ENCODE results near the gene COL6A5. TPM values are rescaled to one million over a fixed set of nuclear protein-coding genes. Genes with fewer than 3 reads are reported as not detected.

COL6A5 gene
- polyA plus RNA-seq, 1 of the 3 experiments (the other 2 are of a cell fraction): not detected

DNA sequence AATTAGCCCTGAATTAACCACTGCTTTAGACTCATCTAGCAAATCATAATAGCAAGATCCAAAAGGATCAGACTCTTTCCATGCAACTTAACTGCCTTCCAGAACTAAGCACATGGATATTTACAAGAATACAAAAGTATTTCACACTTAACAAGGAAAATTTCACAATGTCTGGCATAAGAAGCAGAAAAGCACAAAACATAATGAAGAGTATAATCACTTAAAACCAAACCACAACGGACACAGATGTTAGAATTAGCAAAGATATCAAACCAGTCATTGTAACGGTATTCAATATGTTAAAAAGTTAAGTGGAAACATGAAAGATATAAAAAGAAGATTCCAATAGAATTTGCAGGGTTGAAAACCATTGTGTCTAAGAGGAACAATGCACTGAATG, 120.0 kb downstream of the COL6A5 start:
- no peaks in the 10 kb centered on the region for H3K36me3 ChIP-seq (replicated peaks in 1 of 2; ENCODE audit: control insufficient read depth in 1 of 2, insufficient read depth in 2 of 2, low read length in 1 of 2)
- H3K9me3 ChIP-seq: no peaks in the 10 kb centered on the region
- no peaks in the 10 kb centered on the region for H3K27me3 ChIP-seq (ENCODE audit: insufficient read depth)
- H3K4me2 ChIP-seq: no peak overlapping the region
- no peak overlapping the region for H3K9ac ChIP-seq
- no peak overlapping the region for H3K27ac ChIP-seq (ENCODE audit: low read depth in 2 of 2, low read length in 1 of 2)
- H2AFZ ChIP-seq (ENCODE audit: low read depth): no peak overlapping the region
- DNase-seq: no peak
- no peaks in the 10 kb centered on the region for H4K20me1 ChIP-seq (ENCODE audit: insufficient read depth)
- no peak for TF ChIP-seq SIN3A (IDR thresholded peaks at IDR 0.05; ENCODE audit: borderline replicate concordance, low read depth, low read length)
- no peak for TF ChIP-seq TEAD4 (IDR thresholded peaks at IDR 0.05; ENCODE audit: borderline replicate concordance, insufficient read depth)
- TF ChIP-seq, protein P1, sequence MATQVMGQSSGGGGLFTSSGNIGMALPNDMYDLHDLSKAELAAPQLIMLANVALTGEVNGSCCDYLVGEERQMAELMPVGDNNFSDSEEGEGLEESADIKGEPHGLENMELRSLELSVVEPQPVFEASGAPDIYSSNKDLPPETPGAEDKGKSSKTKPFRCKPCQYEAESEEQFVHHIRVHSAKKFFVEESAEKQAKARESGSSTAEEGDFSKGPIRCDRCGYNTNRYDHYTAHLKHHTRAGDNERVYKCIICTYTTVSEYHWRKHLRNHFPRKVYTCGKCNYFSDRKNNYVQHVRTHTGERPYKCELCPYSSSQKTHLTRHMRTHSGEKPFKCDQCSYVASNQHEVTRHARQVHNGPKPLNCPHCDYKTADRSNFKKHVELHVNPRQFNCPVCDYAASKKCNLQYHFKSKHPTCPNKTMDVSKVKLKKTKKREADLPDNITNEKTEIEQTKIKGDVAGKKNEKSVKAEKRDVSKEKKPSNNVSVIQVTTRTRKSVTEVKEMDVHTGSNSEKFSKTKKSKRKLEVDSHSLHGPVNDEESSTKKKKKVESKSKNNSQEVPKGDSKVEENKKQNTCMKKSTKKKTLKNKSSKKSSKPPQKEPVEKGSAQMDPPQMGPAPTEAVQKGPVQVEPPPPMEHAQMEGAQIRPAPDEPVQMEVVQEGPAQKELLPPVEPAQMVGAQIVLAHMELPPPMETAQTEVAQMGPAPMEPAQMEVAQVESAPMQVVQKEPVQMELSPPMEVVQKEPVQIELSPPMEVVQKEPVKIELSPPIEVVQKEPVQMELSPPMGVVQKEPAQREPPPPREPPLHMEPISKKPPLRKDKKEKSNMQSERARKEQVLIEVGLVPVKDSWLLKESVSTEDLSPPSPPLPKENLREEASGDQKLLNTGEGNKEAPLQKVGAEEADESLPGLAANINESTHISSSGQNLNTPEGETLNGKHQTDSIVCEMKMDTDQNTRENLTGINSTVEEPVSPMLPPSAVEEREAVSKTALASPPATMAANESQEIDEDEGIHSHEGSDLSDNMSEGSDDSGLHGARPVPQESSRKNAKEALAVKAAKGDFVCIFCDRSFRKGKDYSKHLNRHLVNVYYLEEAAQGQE (IDR thresholded peaks at IDR 0.05; ENCODE audit: low read depth, low read length): no peak
- TF ChIP-seq CHD2 (IDR thresholded peaks at IDR 0.05; ENCODE audit: low read length, partially characterized antibody): no peak
- TF ChIP-seq, protein P2, sequence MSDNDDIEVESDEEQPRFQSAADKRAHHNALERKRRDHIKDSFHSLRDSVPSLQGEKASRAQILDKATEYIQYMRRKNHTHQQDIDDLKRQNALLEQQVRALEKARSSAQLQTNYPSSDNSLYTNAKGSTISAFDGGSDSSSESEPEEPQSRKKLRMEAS (IDR thresholded peaks at IDR 0.05; ENCODE audit: low read depth): no peak
- TF ChIP-seq SMC3 (IDR thresholded peaks at IDR 0.05; ENCODE audit: low read depth, low read length): no peak
- no peak for TF ChIP-seq ELF1 (IDR thresholded peaks at IDR 0.05)
- TF ChIP-seq MXI1 (IDR thresholded peaks at IDR 0.05; ENCODE audit: low read depth, low read length): no peak
- no peak for TF ChIP-seq RAD21 (IDR thresholded peaks at IDR 0.05; ENCODE audit: low read length)
- TF ChIP-seq, protein P3, sequence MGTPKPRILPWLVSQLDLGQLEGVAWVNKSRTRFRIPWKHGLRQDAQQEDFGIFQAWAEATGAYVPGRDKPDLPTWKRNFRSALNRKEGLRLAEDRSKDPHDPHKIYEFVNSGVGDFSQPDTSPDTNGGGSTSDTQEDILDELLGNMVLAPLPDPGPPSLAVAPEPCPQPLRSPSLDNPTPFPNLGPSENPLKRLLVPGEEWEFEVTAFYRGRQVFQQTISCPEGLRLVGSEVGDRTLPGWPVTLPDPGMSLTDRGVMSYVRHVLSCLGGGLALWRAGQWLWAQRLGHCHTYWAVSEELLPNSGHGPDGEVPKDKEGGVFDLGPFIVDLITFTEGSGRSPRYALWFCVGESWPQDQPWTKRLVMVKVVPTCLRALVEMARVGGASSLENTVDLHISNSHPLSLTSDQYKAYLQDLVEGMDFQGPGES (IDR thresholded peaks at IDR 0.05; ENCODE audit: low read depth, low read length): no peak
- no peak for TF ChIP-seq YY1 (IDR thresholded peaks at IDR 0.05; ENCODE audit: low read depth)
- TF ChIP-seq JUND (IDR thresholded peaks at IDR 0.05): no peak
- no peak for TF ChIP-seq RFX5 (IDR thresholded peaks at IDR 0.05; ENCODE audit: low read length)
- no peak for TF ChIP-seq TCF12 (IDR thresholded peaks at IDR 0.05)
- TF ChIP-seq GABPA (IDR thresholded peaks at IDR 0.05; ENCODE audit: low read depth): no peak
- no peak for TF ChIP-seq RCOR1 (IDR thresholded peaks at IDR 0.05; ENCODE audit: low read length)
- no peak for TF ChIP-seq EP300 (IDR thresholded peaks at IDR 0.05; ENCODE audit: borderline replicate concordance in 1 of 2, low read depth in 1 of 2, low read length in 1 of 2)
- TF ChIP-seq POLR2AphosphoS5 (IDR thresholded peaks at IDR 0.05; ENCODE audit: low read depth, low read length): no peak
- TF ChIP-seq NRF1 (IDR thresholded peaks at IDR 0.05; ENCODE audit: low read depth, low read length): no peak
- TF ChIP-seq PBX3 (IDR thresholded peaks at IDR 0.05): no peak
- ChIA-PET POLR2A (no interaction called here), CTCF (no interaction called here)
- H3K4me3 ChIP-seq (ENCODE audit: low read depth in 2 of 2, low read length in 1 of 2): no peak overlapping the region
- WGBS (ENCODE audit: low lambda C conversion rate): 3% methylated on average over 2 of the region's 2 CpGs
- H3K79me2 ChIP-seq (ENCODE audit: insufficient read depth): no peaks in the 10 kb centered on the region
- H3K9me2 ChIP-seq: no peaks in the 10 kb centered on the region
- H3F3A ChIP-seq (replicated peaks; ENCODE audit: insufficient read depth): no peaks in the 10 kb centered on the region
- no peaks in the 10 kb centered on the region for H3K4me1 ChIP-seq (ENCODE audit: control insufficient read depth in 1 of 2, insufficient read depth in 2 of 2, low read depth in 1 of 2, low read length in 1 of 2)

Data from SK-N-SH (cell line).